Measurements from ENCODE around the gene ARID4B. TPM values are rescaled to one million over a fixed set of nuclear protein-coding genes. Genes with fewer than 3 reads are reported as not detected.

Gene ARID4B
- total RNA-seq, 1 donor from 2014 or later = 43.6 TPM

- Mint-ChIP-seq H3K36me3 (ENCODE audit: low read depth) (peaks cover 2% of the 10 kb centered on the region), H3K4me1 (peaks cover 19% of the 10 kb centered on the region), H3K27me3 (ENCODE audit: low read depth) (no peaks in the 10 kb centered on the region), H3K9me3 (no peaks in the 10 kb centered on the region), H3K27ac (ENCODE audit: unreplicated experiment) (no peak overlapping the region), H3K4me3 (no peak overlapping the region)
- no peak for DNase-seq (ENCODE audit: low read depth, low spot score)
- no peak for TF ChIP-seq CTCF (conservative IDR thresholded peaks at IDR 0.05)
Measured at GRCh38 chr1:235280467-235280866, 47.5 kb downstream of the ARID4B start.

GRCh38 chr1:235279694-235280093 lies 48.3 kb downstream of the ARID4B start:
- Mint-ChIP-seq H3K9me3 (no peaks in the 10 kb centered on the region), H3K4me1 (peaks cover 23% of the 10 kb centered on the region), H3K27me3 (ENCODE audit: low read depth) (no peaks in the 10 kb centered on the region), H3K36me3 (ENCODE audit: low read depth) (no peaks in the 10 kb centered on the region), H3K27ac (ENCODE audit: unreplicated experiment) (no peak overlapping the region), H3K4me3 (no peak overlapping the region)
- no peak for DNase-seq (ENCODE audit: low read depth, low spot score)
- no peak for TF ChIP-seq CTCF (conservative IDR thresholded peaks at IDR 0.05)

GRCh38 chr1:235278915-235279292 lies 49.1 kb downstream of the ARID4B start:
- Mint-ChIP-seq H3K4me1 (peaks cover 23% of the 10 kb centered on the region), H3K4me3 (no peak overlapping the region), H3K27me3 (ENCODE audit: low read depth) (no peaks in the 10 kb centered on the region), H3K36me3 (ENCODE audit: low read depth) (no peaks in the 10 kb centered on the region), H3K9me3 (no peaks in the 10 kb centered on the region), H3K27ac (ENCODE audit: unreplicated experiment) (peak overlapping the region; percentile 19)
- no peak for TF ChIP-seq CTCF (conservative IDR thresholded peaks at IDR 0.05)
- DNase-seq (ENCODE audit: low read depth, low spot score) = no peak

GRCh38 chr1:235278233-235278914 lies 49.6 kb downstream of the ARID4B start:
- Mint-ChIP-seq H3K27me3 (ENCODE audit: low read depth) (no peaks in the 10 kb centered on the region), H3K4me3 (no peak overlapping the region), H3K9me3 (no peaks in the 10 kb centered on the region), H3K4me1 (peaks cover 23% of the 10 kb centered on the region), H3K36me3 (ENCODE audit: low read depth) (no peaks in the 10 kb centered on the region), H3K27ac (ENCODE audit: unreplicated experiment) (no peak overlapping the region)
- no peak for DNase-seq (ENCODE audit: low read depth, low spot score)
- no peak for TF ChIP-seq CTCF (conservative IDR thresholded peaks at IDR 0.05)

- TF ChIP-seq CTCF (conservative IDR thresholded peaks at IDR 0.05) = no peak
- no peak overlapping the region for H3K4me3 Mint-ChIP-seq
- H3K27ac Mint-ChIP-seq (ENCODE audit: unreplicated experiment) = no peak overlapping the region
- no peaks in the 10 kb centered on the region for H3K9me3 Mint-ChIP-seq
- H3K4me1 Mint-ChIP-seq = peaks cover 23% of the 10 kb centered on the region
- DNase-seq (ENCODE audit: low read depth, low spot score) = no peak
- no peaks in the 10 kb centered on the region for H3K36me3 Mint-ChIP-seq (ENCODE audit: low read depth)
- no peaks in the 10 kb centered on the region for H3K27me3 Mint-ChIP-seq (ENCODE audit: low read depth)
Measured at GRCh38 chr1:235277709-235278108, 50.3 kb downstream of the ARID4B start.

Measured in neural crest cell (in vitro differentiated cells).